HL-60 (cell line): ENCODE results near the gene RTN3.
"Not testable (repeated sequence)": the region's sequence is repeated elsewhere in the genome, so short reads cannot be mapped to it uniquely, and the experiment has no call there.

Experiments
- DNase-seq, 2 experiments: peaks; one replicate each; pipeline ENCODE4 v3.0.0-alpha.2; 2010 to 2020; ENCODE audit warnings: low read depth in 1 of 2, low spot score in 1 of 2
- H3K27ac ChIP-seq: fragments of 250-450 bp; sonication (Bioruptor Pico); replicated peaks from 2 replicates; pipeline ENCODE4 v1.5.1; 2020; ENCODE audit warnings: mild to moderate bottlenecking, moderate library complexity
- H3K27me3 ChIP-seq: fragments of 250-450 bp; sonication (Bioruptor Pico); 2 replicates; pipeline ENCODE4 v1.5.1; 2021; ENCODE audit warnings: mild to moderate bottlenecking, moderate library complexity; ENCODE audit not compliant: insufficient read depth, poor library complexity, severe bottlenecking
- H3K4me3 ChIP-seq: replicated peaks from 2 replicates; pipeline ENCODE4 v1.5.1; 2011; ENCODE audit warnings: mild to moderate bottlenecking, control low read depth, low read length; ENCODE audit not compliant: insufficient read depth
- CTCF ChIP-seq: IDR thresholded peaks from one replicate; pipeline ENCODE4 v1.5.1; 2011; ENCODE audit warnings: low read length, control low read depth, inconsistent platforms; ENCODE audit not compliant: insufficient read depth
- GABPA ChIP-seq: IDR thresholded peaks from 2 replicates; pipeline ENCODE4 v1.6.1; 2012; ENCODE audit warnings: low read depth
- POLR2AphosphoS5 ChIP-seq: IDR thresholded peaks from 2 replicates; pipeline ENCODE4 v1.6.1; 2012; ENCODE audit warnings: low read depth
- REST ChIP-seq: IDR thresholded peaks from 2 replicates; pipeline ENCODE4 v1.6.1; 2012; ENCODE audit warnings: low read depth; ENCODE audit not compliant: insufficient replicate concordance
- SPI1 ChIP-seq: IDR thresholded peaks from 2 replicates; pipeline ENCODE4 v1.6.1; 2012; ENCODE audit warnings: low read depth, mild to moderate bottlenecking, borderline replicate concordance

The RTN3 gene

GRCh38 chr11:63770763-63771162 is 89.5 kb downstream of the RTN3 start:
- Histone ChIP-seq H3K4me3 (no peak overlapping the region), H3K27ac (no peak overlapping the region), H3K27me3 (peaks cover 29% of the 10 kb centered on the region)
- TF ChIP-seq POLR2AphosphoS5: no peak
- TF ChIP-seq SPI1: no peak
- no peak for TF ChIP-seq CTCF
- TF ChIP-seq REST: no peak
- DNase-seq: peak in 1 of 2 experiments; percentile 18

GRCh38 chr11:63771741-63772318 is 90.5 kb downstream of the RTN3 start:
- H3K4me3 ChIP-seq, H3K27ac ChIP-seq, DNase-seq: not testable (repeated sequence)
- H3K27me3 ChIP-seq: peaks cover 29% of the 10 kb centered on the region

GRCh38 chr11:63775191-63775590 is 93.9 kb downstream of the RTN3 start:
- TF ChIP-seq CTCF (no peak), POLR2AphosphoS5 (no peak), SPI1 (no peak), GABPA (no peak), REST (no peak)

GRCh38 chr11:63779039-63779438 is 97.7 kb downstream of the RTN3 start:
- Histone ChIP-seq H3K4me3 (no peak overlapping the region), H3K27ac (no peak overlapping the region), H3K27me3 (peaks cover 5% of the 10 kb centered on the region)
- DNase-seq: no peak
- TF ChIP-seq CTCF (no peak), SPI1 (no peak), POLR2AphosphoS5 (no peak), GABPA (no peak), REST (no peak)

More at GRCh38 chr11:63775191-63775590, 93.9 kb downstream of the RTN3 start:
- Histone ChIP-seq H3K4me3 (no peak overlapping the region), H3K27ac (no peak overlapping the region), H3K27me3 (peaks cover 24% of the 10 kb centered on the region)
- DNase-seq: no peak
